PC-3 (cell line): Measurements from ENCODE around the gene KIAA1328.

Experiments
- EZH2phosphoT487 ChIP-seq: fragments of 300-600 bp; sonication (generic); IDR thresholded peaks from 2 replicates; pipeline ENCODE4 v1.6.1; 2018; ENCODE audit warnings: mild to moderate bottlenecking, antibody characterized with exemption, low read length, borderline replicate concordance
- TF ChIP-seq, protein P1 (sequence below): fragments of 300-600 bp; sonication (generic); conservative IDR thresholded peaks from 2 replicates; pipeline ENCODE4 v1.5.1; 2017; ENCODE audit warnings: antibody characterized with exemption, low read depth, mild to moderate bottlenecking, low read length

DNA sequence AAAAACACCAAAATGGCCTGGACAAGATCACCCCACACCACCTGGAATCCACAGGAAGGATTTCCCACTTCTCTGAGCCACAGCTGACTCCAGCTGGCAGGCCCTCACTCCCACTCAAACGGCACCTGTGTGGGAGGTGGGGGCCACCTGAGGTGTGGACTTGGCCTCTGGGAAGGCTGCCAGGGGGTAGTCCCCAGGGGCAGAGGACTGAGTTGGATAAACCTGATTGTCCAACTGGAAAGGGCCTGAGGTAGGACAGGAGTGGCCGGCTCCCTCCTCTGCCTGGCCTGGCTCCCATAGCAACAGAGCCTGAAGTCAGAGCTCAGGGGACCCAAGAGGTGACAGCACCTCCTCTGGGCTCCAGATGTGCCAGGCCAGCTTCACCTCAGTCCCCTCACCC lies 436.5 kb downstream of the KIAA1328 start:
- TF ChIP-seq, protein P1, sequence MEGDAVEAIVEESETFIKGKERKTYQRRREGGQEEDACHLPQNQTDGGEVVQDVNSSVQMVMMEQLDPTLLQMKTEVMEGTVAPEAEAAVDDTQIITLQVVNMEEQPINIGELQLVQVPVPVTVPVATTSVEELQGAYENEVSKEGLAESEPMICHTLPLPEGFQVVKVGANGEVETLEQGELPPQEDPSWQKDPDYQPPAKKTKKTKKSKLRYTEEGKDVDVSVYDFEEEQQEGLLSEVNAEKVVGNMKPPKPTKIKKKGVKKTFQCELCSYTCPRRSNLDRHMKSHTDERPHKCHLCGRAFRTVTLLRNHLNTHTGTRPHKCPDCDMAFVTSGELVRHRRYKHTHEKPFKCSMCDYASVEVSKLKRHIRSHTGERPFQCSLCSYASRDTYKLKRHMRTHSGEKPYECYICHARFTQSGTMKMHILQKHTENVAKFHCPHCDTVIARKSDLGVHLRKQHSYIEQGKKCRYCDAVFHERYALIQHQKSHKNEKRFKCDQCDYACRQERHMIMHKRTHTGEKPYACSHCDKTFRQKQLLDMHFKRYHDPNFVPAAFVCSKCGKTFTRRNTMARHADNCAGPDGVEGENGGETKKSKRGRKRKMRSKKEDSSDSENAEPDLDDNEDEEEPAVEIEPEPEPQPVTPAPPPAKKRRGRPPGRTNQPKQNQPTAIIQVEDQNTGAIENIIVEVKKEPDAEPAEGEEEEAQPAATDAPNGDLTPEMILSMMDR = no peak
- TF ChIP-seq EZH2phosphoT487 = no peak
